Astrocyte of the spinal cord (primary cell): Measurements from ENCODE around the gene PDE7B.

Source experiments
- DNase-seq: peaks from one replicate; pipeline ENCODE4 v3.0.0; 2011; ENCODE audit warnings: low read depth, low spot score
- H3K4me3 ChIP-seq: 2 replicates; pipeline ENCODE4 v1.5.1; 2011; ENCODE audit warnings: low read depth, mild to moderate bottlenecking, low read length, moderate library complexity
- CTCF ChIP-seq: IDR thresholded peaks from 2 replicates; pipeline ENCODE4 v1.5.1; 2012; ENCODE audit warnings: low read depth, mild to moderate bottlenecking, low read length, inconsistent platforms
- in situ Hi-C: cut with HindIII; loops from 2 replicates; pipeline ENCODE4 v1.10.0; 2017; ENCODE audit warnings: low sequenced_read_pairs

The PDE7B gene

DNA sequence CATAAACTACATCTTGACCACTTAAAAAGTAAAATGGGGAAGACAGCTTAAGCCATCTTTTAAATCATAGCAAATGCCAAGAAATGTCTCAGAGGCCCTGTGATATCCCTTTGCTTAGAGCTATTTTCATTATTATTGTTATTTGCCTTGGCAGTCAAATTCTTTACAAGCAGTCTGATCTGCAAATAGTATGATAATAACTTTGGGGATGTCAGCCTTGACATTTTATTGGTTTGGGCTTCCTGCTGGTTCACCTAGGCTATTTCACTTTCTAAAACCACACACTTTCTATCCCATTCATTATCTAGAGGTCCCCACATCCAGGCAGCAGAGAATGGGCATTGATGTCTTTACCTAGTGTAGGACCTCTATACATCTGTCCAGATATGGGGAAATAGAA is 125.1 kb downstream of the PDE7B start:
- in situ Hi-C loops: no loop called here
- no peak for TF ChIP-seq CTCF
- DNase-seq: no peak
- H3K4me3 ChIP-seq: no peak overlapping the region

DNA sequence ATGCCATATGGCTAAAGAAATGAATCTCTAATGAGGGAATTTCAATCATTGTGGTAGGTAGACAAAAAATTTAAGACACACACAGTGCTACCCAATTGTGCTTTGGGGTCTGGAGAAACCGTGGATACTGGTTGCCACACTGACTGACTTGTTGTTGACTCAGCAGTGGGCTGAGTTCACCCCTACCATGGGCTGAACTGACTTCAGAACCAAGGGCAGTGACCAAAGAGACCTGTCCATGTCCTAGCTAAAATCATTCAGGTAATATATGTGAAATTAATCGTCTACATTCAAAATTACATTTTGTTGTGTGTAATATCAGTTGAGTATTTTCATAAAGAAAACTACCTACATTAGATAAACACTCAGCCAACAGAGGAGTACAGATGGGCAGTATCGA is 131.6 kb downstream of the PDE7B start:
- in situ Hi-C loops: no loop called here
- no peak overlapping the region for H3K4me3 ChIP-seq
- DNase-seq: no peak
- TF ChIP-seq CTCF: no peak

DNA sequence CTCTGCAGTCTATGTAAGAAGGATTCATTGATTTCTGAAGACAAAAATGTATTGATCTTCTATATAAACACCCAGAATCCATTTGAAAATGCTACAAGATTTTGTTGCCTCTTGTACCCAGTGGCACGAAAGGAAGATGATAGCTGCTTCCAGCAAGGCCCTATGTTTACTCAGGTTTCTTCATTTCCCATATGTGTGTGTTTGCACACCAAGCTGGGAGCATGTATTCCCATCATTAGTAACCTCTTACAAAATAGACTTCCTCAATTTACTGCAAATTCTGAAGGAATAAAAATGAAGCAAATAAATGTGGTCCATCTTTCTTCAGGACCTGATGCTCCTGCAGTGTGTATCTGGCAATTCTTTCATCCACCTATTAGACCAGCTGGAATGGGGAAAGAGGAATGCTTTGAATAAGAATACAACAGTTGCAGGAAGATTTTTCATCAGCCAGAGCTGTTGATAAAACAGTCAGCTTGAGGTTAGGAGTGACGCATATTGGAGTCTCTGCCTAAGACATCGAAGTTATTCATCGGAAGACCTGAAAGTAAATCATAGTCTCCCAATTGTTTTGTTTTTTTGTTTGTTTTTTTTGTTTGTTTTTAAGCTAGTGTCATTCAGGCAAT is 132.3 kb downstream of the PDE7B start:
- peak; percentile 78 for DNase-seq
- in situ Hi-C loops: no loop called here
- TF ChIP-seq CTCF: no peak
- no peak overlapping the region for H3K4me3 ChIP-seq

GRCh38 chr6:135985471-135985870 is 134.0 kb downstream of the PDE7B start:
- DNase-seq: peak; percentile 19
- in situ Hi-C loops: no loop called here
- no peak overlapping the region for H3K4me3 ChIP-seq
- TF ChIP-seq CTCF: no peak

- no peak for TF ChIP-seq CTCF
- in situ Hi-C loops: no loop called here
- DNase-seq: no peak
- no peak overlapping the region for H3K4me3 ChIP-seq
Observed at GRCh38 chr6:135987226-135987625, 135.7 kb downstream of the PDE7B start.

- in situ Hi-C loops: no loop called here
- TF ChIP-seq CTCF: no peak
- DNase-seq: no peak
- H3K4me3 ChIP-seq: no peak overlapping the region
Observed at GRCh38 chr6:135990439-135990838, 138.9 kb downstream of the PDE7B start.
